ENCODE results near the gene ADH4.
"Not testable (repeated sequence)": the region's sequence is repeated elsewhere in the genome, so short reads cannot be mapped to it uniquely, and the experiment has no call there.

The ADH4 gene

DNA sequence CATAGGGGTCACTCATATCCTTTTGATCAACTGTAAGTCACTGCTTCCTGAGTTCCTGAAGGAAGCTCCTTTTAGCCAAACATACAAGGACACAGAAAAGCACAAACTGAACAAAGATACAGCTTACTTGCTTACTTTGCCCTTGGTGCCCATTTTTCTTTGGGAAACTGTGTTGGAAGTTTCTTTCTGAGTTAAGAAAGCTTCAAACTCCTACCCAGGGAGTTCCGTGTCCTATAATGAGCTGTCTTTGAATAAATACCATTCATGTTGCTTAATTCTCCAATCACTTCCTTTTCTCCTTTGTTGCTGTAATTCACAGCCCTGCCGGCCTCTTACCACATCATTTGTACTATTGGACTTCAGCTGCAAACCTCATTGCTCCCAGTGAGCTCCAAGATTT lies at the start of gene ADH4:
TSS of gene ADH4 (minus strand) at position 228 of the 400 bp plus-strand sequence. CDS start at position 153, 75 bp downstream.
- DNase-seq = no peak

GRCh38 chr4:99190336-99190735 lies 46.2 kb upstream of the ADH4 start:
- no peak for DNase-seq

- DNase-seq = not testable (repeated sequence)
These were observed 45.8 kb upstream of the ADH4 start for GRCh38 chr4:99189900-99190299.

GRCh38 chr4:99186029-99186428 lies 41.9 kb upstream of the ADH4 start:
- no peak for DNase-seq

GRCh38 chr4:99185581-99185980 lies 41.5 kb upstream of the ADH4 start:
- DNase-seq = no peak

GRCh38 chr4:99180382-99181070 lies 36.4 kb upstream of the ADH4 start:
- no peak for DNase-seq

DNA sequence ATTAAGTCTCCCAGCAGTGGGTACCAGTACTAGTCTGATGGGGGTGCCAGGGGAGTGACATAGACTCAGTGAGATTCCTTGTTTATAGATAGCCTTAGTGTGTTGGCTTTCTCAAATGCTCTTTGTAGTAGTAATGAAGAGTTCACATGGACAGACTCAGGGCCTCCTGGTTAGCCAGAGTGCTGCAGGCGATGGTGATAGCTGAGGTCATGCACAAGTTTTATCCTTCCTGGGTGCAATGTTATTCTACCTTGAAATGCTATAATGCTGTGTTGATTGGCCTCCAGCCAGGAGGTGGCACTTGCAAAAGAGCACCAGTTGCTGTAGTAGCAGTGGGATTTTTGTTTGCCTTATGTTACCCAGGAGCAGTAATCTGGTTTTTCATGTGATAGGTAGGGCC lies 35.5 kb upstream of the ADH4 start:
- DNase-seq = no peak

GRCh38 chr4:99179178-99179577 lies 35.1 kb upstream of the ADH4 start:
- DNase-seq = no peak

DNA sequence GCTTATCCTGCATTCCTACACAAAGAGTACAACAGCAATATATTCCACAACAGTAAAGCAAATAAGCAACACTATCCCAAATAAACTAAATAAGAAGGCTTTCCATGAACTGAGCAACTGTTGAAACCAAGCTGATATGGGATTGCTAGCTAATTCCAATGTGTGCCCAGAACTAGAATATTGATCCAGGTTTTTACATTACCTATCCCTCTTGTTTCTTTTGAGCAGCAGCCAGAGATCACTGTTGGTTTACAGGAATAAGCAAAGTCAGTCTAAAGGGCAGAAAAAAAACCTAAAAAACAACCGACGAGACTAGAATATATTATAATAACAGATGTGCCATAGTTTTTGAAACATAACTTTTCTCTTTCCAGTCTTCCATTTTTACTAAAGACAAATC lies 22.4 kb upstream of the ADH4 start:
- no peak for DNase-seq

- DNase-seq = no peak
These were observed 21.9 kb upstream of the ADH4 start for GRCh38 chr4:99165978-99166377.

GRCh38 chr4:99161373-99162099 lies 17.4 kb upstream of the ADH4 start:
- no peak for DNase-seq

DNA sequence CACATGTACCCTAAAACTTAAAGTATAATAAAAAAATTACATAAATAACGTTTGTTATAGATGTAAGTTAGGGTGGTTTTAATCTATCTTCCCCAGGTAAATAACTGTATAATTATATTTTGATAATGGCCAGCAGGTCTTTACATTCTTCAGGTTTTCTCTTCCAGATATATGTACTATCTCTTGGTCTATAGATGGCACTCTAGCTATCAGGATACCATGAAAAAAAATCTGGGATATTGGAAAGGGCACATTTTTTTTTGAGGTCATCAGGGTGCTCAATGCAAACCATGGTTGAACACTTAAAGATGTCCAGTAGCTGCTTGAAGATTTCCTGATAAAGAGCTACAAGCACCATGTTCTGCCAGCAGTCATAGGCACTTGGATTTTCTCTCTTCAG lies 15.6 kb upstream of the ADH4 start:
- no peak for DNase-seq

DNA sequence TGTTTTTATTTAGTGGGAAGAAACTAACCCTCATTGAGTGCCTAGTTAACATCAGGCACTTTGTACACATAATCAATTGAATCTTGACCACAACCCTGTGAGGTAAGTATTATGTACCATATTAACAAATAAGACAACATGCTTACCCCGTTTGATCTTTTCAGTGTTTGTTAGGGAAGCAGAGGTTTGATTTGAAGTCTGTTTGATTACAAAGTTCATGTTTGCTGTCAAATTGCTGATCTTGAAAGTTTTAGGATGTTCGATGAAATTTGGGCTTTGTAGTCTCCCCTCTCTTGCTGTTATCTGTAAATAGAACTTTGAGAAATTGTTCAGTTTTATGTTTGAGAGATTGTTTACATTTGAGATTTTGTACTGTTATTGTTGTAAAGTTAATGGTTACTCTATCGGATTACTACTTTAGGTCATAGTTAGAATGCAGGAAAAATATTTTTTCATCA lies 13.4 kb upstream of the ADH4 start:
- DNase-seq = no peak

DNA sequence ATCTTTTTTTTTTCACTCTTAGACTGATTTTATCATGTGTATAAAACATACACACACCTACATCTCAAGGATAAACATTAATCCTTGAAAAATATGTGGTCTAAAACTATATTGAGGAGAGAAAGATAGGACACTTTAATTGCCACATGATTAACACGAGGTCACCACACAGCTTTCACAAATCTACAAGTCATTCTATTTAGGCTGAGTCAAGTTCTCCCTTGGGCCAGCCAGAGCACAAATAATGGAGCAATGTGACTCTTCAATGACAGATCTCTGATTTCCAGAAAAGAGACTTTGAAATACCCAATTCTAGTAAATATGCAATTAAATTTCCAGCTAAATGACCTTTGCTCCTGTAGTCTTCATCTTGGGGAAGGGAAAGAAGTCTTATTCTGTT lies 12.9 kb upstream of the ADH4 start:
- DNase-seq = no peak

DNA sequence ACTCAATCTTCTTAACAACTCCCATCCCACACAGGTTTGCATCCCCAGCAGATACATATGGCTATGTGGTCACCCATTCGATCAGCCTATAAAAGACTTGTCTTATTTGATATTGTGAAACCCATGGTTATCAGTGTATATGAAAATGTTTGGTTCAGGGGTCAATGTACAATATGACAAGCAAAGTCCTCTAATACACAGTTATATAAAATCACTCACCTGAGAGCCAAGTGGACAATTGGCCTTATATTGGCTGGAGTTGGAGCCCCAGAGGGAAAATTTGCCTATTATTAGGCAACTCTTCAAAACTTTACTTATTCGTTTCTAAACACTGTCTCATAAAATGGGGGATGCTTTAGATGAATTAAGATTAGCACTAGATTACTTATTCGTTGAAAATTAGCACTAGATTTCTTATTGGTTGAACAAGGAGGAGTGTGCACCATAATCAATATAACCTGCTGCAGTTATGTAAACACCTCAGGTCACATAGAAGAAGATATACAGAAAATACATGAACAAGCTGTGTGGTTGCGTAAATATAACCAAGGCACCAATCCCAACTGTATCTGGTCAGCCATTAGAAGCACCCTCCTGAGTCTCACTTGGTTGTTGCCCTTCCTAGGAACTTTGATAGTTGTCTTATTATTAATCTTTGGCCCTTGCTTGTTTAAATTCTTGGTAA lies 10.7 kb upstream of the ADH4 start:
- DNase-seq = no peak

- no peak for DNase-seq
These were observed 7.9 kb upstream of the ADH4 start for GRCh38 chr4:99151995-99152394.

GRCh38 chr4:99151452-99151851 lies 7.4 kb upstream of the ADH4 start:
- no peak for DNase-seq

- no peak for DNase-seq
These were observed 5.4 kb upstream of the ADH4 start for GRCh38 chr4:99149426-99150019.

GRCh38 chr4:99148550-99148949 lies 4.5 kb upstream of the ADH4 start:
- DNase-seq = no peak

GRCh38 chr4:99144587-99144986 lies 490 bp upstream of the ADH4 start:
- no peak for DNase-seq

DNA sequence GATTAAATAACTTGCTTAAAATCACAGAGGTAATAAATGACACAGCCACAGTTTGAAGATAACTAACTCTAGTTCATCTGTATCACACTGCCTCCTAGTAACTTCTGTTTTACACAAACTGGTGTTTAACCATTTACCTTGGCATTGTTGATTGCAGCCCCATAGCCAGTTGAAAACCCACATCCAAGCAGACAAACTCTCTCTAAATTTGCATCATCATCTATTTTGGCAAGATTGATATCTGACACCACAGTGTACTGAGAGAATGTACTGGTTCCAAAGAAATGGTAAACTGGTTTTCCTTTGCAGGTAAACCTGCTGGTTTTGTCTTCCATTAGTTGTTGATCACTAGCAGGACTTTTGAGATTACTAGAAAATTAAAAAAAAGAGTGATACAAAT lies 7.8 kb downstream of the ADH4 start:
- no peak for DNase-seq

- no peak for DNase-seq
These were observed 8.4 kb downstream of the ADH4 start for GRCh38 chr4:99135541-99136162.

- DNase-seq = no peak
These were observed 9.5 kb downstream of the ADH4 start for GRCh38 chr4:99134586-99134985.

Data from activated CD4-positive, alpha-beta T cell treated with anti-CD3 and anti-CD28 coated beads, Interleukin-2, amount 50 U/mL, for 4 hours (primary cell).